Neuronal stem cell (in vitro differentiated cells): Measurements from ENCODE around the gene CAD. TPM values are rescaled to one million over a fixed set of nuclear protein-coding genes. Genes with fewer than 3 reads are reported as not detected.
A peak's percentile ranks its signal among the peaks of the same experiment; 100 is the strongest.

Source experiments
- DNase-seq: peaks from one replicate; pipeline ENCODE4 v3.0.0-alpha.2; 2013; ENCODE audit warnings: low spot score
- H2AFZ ChIP-seq: one replicate; pipeline ENCODE4 v1.6.1; 2013; ENCODE audit warnings: mild to moderate bottlenecking, low read length, inconsistent platforms
- H2AK5ac ChIP-seq: 2 replicates; pipeline ENCODE4 v1.6.1; 2013; ENCODE audit warnings: low read depth, mild to moderate bottlenecking, inconsistent platforms, low read length, moderate library complexity, mixed read lengths
- H2BK120ac ChIP-seq: 2 replicates; pipeline ENCODE4 v1.6.1; 2013; ENCODE audit warnings: low read depth, mild to moderate bottlenecking, inconsistent platforms, low read length, moderate library complexity, mixed read lengths
- H2BK12ac ChIP-seq: one replicate; pipeline ENCODE4 v1.6.1; 2013; ENCODE audit warnings: low read length, inconsistent platforms
- H2BK15ac ChIP-seq: 2 replicates; pipeline ENCODE4 v1.6.1; 2013; ENCODE audit warnings: mild to moderate bottlenecking, low read length, inconsistent platforms, mixed read lengths
- H2BK5ac ChIP-seq: one replicate; pipeline ENCODE4 v1.6.1; 2013; ENCODE audit warnings: inconsistent platforms, mild to moderate bottlenecking, low read length, moderate library complexity
- H3K14ac ChIP-seq: one replicate; pipeline ENCODE4 v1.6.1; 2013; ENCODE audit warnings: low read length, inconsistent platforms
- H3K18ac ChIP-seq: 2 replicates; pipeline ENCODE4 v1.6.1; 2013; ENCODE audit warnings: low read length, inconsistent platforms
- H3K23ac ChIP-seq: 2 replicates; pipeline ENCODE4 v1.6.1; 2013; ENCODE audit warnings: low read depth, mild to moderate bottlenecking, mixed read lengths, low read length, inconsistent platforms; ENCODE audit not compliant: poor library complexity
- H3K27ac ChIP-seq: replicated peaks from 3 replicates; pipeline ENCODE4 v1.5.1; 2013; ENCODE audit warnings: low read length, inconsistent platforms
- H3K27me3 ChIP-seq, 3 experiments: 2 replicates each; pipeline ENCODE4 v1.6.1; 2013; ENCODE audit warnings: low read length in 3 of 3, mild to moderate bottlenecking in 2 of 3, inconsistent platforms in 1 of 3, low read depth in 1 of 3, mixed read lengths in 1 of 3, moderate library complexity in 1 of 3; ENCODE audit not compliant: control insufficient read depth in 3 of 3, insufficient read depth in 3 of 3
- H3K36me3 ChIP-seq, 2 donors: replicated peaks in 1 of 2; 2 replicates each; pipeline ENCODE4 v1.6.1; 2013; ENCODE audit warnings: low read length in 2 of 2; ENCODE audit not compliant: control insufficient read depth in 2 of 2, insufficient read depth in 2 of 2
- H3K4ac ChIP-seq: 2 replicates; pipeline ENCODE4 v1.6.1; 2013; ENCODE audit warnings: inconsistent platforms, mild to moderate bottlenecking, low read length, moderate library complexity
- H3K4me1 ChIP-seq, 2 donors: 1 replicate in 1 of 2; 2 replicates in 1 of 2; pipeline ENCODE4 v1.6.1; 2013; ENCODE audit warnings: low read length in 2 of 2, low read depth in 1 of 2; ENCODE audit not compliant: control insufficient read depth in 2 of 2, insufficient read depth in 1 of 2
- H3K4me2 ChIP-seq: one replicate; pipeline ENCODE4 v1.6.1; 2013; ENCODE audit warnings: mild to moderate bottlenecking, low read length, inconsistent platforms; ENCODE audit not compliant: insufficient read depth, poor library complexity, severe bottlenecking
- H3K4me3 ChIP-seq, 2 donors: 2 replicates each; pipeline ENCODE4 v1.5.1; 2013; ENCODE audit warnings: low read length in 2 of 2, mild to moderate bottlenecking in 2 of 2, inconsistent platforms in 1 of 2, moderate library complexity in 1 of 2
- H3K79me1 ChIP-seq: one replicate; pipeline ENCODE4 v1.6.1; 2013; ENCODE audit warnings: low read depth, mild to moderate bottlenecking, inconsistent platforms, low read length, moderate library complexity
- H3K9ac ChIP-seq: one replicate; pipeline ENCODE4 v1.6.1; 2013; ENCODE audit warnings: mild to moderate bottlenecking, low read depth, low read length, inconsistent platforms; ENCODE audit not compliant: poor library complexity
- H3K9me3 ChIP-seq, 2 donors: replicated peaks in 1 of 2; 2 replicates each; pipeline versions ENCODE3 to v1.6.1; 2013; ENCODE audit warnings: low read length in 2 of 2, mild to moderate bottlenecking in 2 of 2, inconsistent platforms in 1 of 2, low read depth in 1 of 2, mixed read lengths in 1 of 2, moderate library complexity in 1 of 2; ENCODE audit not compliant: control insufficient read depth in 2 of 2, insufficient read depth in 1 of 2
- H4K8ac ChIP-seq: one replicate; pipeline ENCODE4 v1.6.1; 2013; ENCODE audit warnings: low read depth, mild to moderate bottlenecking, inconsistent platforms, low read length, moderate library complexity
- H4K91ac ChIP-seq: one replicate; pipeline ENCODE4 v1.6.1; 2013; ENCODE audit warnings: low read length, low read depth, mild to moderate bottlenecking, inconsistent platforms; ENCODE audit not compliant: poor library complexity
- WGBS, 2 donors: extraction: QIAGEN DNeasy Blood & Tissue Kit; methylation state at CpG; one replicate each; pipeline ENCODE4 v1.1.7; 2013; ENCODE audit warnings: missing lambda C conversion rate in 2 of 2, mixed read lengths in 1 of 2; ENCODE audit not compliant: insufficient read length in 2 of 2, insufficient replicate concordance in 1 of 2; ENCODE audit errors: extremely low coverage in 2 of 2; 5-methylcytosine and 5-hydroxymethylcytosine counted together
- polyA plus RNA-seq, 2 experiments: library from polyadenylated mRNA; stranded (reverse); fragments of 200-250 nt; gene quantifications; one replicate each; pipeline ENCODE4 v1.2.3, GENCODE V29; 2013

The CAD gene
- 16.3 TPM for polyA plus RNA-seq (2013, experiment 1 of 2)
- polyA plus RNA-seq (2013, experiment 2 of 2) = 16.0 TPM

DNA sequence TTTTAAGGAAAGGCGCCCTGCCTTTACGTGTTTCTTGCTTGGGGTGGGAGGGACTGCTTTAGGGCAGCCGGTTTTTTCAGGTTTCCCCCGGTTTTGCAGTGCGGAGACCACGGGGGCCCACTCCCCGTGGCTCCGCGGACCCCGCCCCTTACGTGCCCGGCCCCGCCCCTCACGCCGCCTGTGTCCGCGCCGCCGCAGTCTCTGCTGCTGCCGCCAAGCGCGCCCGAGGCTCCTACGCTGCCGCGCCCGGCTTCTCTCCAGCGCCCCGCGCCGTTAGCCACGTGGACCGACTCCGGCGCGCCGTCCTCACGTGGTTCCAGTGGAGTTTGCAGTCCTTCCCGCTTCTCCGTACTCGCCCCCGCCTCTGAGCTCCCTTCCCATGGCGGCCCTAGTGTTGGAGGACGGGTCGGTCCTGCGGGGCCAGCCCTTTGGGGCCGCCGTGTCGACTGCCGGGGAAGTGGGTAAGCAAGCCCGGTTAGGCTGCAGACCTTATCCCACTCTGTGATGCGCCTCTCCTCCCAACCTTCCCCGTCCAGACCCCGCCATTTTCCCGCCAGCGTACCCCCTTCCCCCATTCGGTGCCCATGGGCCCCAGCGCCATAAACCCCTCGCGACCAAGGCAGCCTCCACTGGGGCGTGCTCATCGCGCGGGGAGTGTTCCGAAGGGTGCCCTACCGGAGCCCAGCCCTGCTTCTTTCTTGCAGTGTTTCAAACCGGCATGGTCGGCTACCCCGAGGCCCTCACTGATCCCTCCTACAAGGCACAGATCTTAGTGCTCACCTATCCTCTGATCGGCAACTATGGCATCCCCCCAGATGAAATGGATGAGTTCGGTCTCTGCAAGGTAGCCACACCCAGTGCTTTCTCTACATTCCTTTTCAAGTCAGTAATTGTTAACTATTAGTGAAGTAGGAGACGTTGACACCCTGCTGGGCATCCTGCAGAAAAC is at the start of gene CAD:
Gene CAD, plus strand, starts transcription at position 197 of the 949 bp plus-strand sequence. Its CDS starts 183 bp downstream, at position 380.
- peak within 1 kb of the TSS; percentile 71 for H3K4ac ChIP-seq
- peak within 1 kb of the TSS; percentile 85 for H2AFZ ChIP-seq
- H2BK5ac ChIP-seq = peak within 1 kb of the TSS; percentile 49
- peak within 1 kb of the TSS; percentile 90 for H3K4me2 ChIP-seq
- peaks cover 24 to 83% of the 10 kb centered on the region in 2 donors for H3K36me3 ChIP-seq
- no peaks in the 10 kb centered on the region for H3K79me1 ChIP-seq
- no peak within 1 kb of the TSS for H2BK12ac ChIP-seq
- no peak within 1 kb of the TSS for H2BK15ac ChIP-seq
- no peaks in the 10 kb centered on the region for H3K9me3 ChIP-seq
- H3K18ac ChIP-seq = peak within 1 kb of the TSS; percentile 95
- no peaks in the 10 kb centered on the region for H3K27me3 ChIP-seq
- H2BK120ac ChIP-seq = no peak within 1 kb of the TSS
- DNase-seq = peak; percentile 83
- peak within 1 kb of the TSS; percentile 45 for H3K27ac ChIP-seq
- WGBS, 2 donors = no CpG with 5 or more reads among the region's 72 CpGs
- H3K23ac ChIP-seq = peak within 1 kb of the TSS; percentile 90
- H4K8ac ChIP-seq = no peak within 1 kb of the TSS
- H2AK5ac ChIP-seq = peak within 1 kb of the TSS; percentile 13
- peak within 1 kb of the TSS; percentile 46 for H4K91ac ChIP-seq
- H3K14ac ChIP-seq = peak within 1 kb of the TSS; percentile 61
- peaks cover 8 to 10% of the 10 kb centered on the region in 2 donors for H3K4me1 ChIP-seq
- peak within 1 kb of the TSS; percentile 97 for H3K9ac ChIP-seq
- H3K4me3 ChIP-seq = peak within 1 kb of the TSS; percentile 50 to 90

GRCh38 chr2:27170581-27171337 is 46.4 kb upstream of the CAD start:
- H2BK15ac ChIP-seq = peak overlapping the region; percentile 46
- peaks cover 0 to 76% (median 4%) of the 10 kb centered on the region in 3 experiments for H3K27me3 ChIP-seq
- H3K4ac ChIP-seq = no peak overlapping the region
- H3K27ac ChIP-seq = no peak overlapping the region
- H3K9ac ChIP-seq = no peak overlapping the region
- no peak overlapping the region for H4K91ac ChIP-seq
- no peaks in the 10 kb centered on the region for H3K4me1 ChIP-seq
- no peak overlapping the region for H3K18ac ChIP-seq
- H2AK5ac ChIP-seq = no peak overlapping the region
- no peak overlapping the region for H2BK5ac ChIP-seq
- H3K23ac ChIP-seq = no peak overlapping the region
- no CpG with 5 or more reads among the region's 6 CpGs for WGBS, 2 donors
- H4K8ac ChIP-seq = no peak overlapping the region
- no peak overlapping the region for H3K4me2 ChIP-seq
- H3K79me1 ChIP-seq = no peaks in the 10 kb centered on the region
- no peak overlapping the region for H2AFZ ChIP-seq
- H3K4me3 ChIP-seq = no peak overlapping the region
- H3K9me3 ChIP-seq = no peaks in the 10 kb centered on the region
- H2BK120ac ChIP-seq = no peak overlapping the region
- no peak for DNase-seq
- H3K36me3 ChIP-seq = no peaks in the 10 kb centered on the region
- H2BK12ac ChIP-seq = no peak overlapping the region
- H3K14ac ChIP-seq = no peak overlapping the region

GRCh38 chr2:27171351-27171848 is 45.8 kb upstream of the CAD start:
- Histone ChIP-seq H2BK15ac (no peak overlapping the region), H2BK12ac (no peak overlapping the region), H3K4me1 (no peaks in the 10 kb centered on the region), H3K79me1 (no peaks in the 10 kb centered on the region), H3K27ac (no peak overlapping the region), H3K18ac (no peak overlapping the region), H2AK5ac (no peak overlapping the region), H3K23ac (no peak overlapping the region), H4K91ac (no peak overlapping the region), H3K4me3 (no peak overlapping the region), H3K9me3 (no peaks in the 10 kb centered on the region), H2BK120ac (no peak overlapping the region), H3K9ac (no peak overlapping the region), H3K4me2 (no peak overlapping the region), H2BK5ac (no peak overlapping the region), H3K27me3 (peaks cover 0 to 70% (median 4%) of the 10 kb centered on the region in 3 experiments), H3K14ac (no peak overlapping the region), H3K4ac (no peak overlapping the region), H4K8ac (no peak overlapping the region), H3K36me3 (no peaks in the 10 kb centered on the region), H2AFZ (no peak overlapping the region)
- no CpG with 5 or more reads among the region's 8 CpGs for WGBS, 2 donors
- no peak for DNase-seq
